Measurements from ENCODE around the gene TRIM24.

DNA sequence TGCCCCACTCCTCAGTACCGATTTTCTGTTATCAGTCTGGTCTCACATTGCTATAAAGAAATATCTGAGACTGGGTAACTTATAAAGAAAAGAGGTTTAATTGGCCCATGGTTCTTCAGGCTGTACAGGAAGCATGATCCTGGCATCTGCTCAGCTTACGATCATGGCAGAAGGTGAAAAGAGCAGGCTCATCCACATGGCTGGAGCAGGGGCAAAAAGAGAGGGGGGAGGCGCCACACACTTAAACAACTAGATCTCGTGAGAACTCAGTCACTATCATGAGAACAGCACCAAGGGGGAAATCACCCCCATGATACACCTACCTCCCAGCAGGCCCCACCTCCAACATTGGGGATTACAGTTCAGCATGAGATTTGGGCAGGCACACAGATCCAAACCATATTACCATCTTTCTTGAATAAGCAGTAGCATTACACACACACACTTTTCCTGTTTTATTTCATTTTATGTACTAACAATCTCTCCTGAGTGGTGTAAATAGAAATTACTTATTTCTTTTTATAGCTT, 53.3 kb downstream of the TRIM24 start:
- TF ChIP-seq EP300 (IDR thresholded peaks at IDR 0.05) = no peak
- no peak for TF ChIP-seq POLR2AphosphoS5 (IDR thresholded peaks at IDR 0.05)
